GM12892 (cell line): Measurements from ENCODE around the gene SLC25A22.

Experiments used
- POLR2A ChIP-seq: IDR thresholded peaks from 2 replicates; pipeline ENCODE4 v1.6.1; 2011; ENCODE audit warnings: low read depth, low read length, control low read depth
- POLR2AphosphoS5 ChIP-seq: IDR thresholded peaks from 2 replicates; pipeline ENCODE4 v1.6.1; 2011; ENCODE audit warnings: low read depth, low read length, control low read depth

DNA sequence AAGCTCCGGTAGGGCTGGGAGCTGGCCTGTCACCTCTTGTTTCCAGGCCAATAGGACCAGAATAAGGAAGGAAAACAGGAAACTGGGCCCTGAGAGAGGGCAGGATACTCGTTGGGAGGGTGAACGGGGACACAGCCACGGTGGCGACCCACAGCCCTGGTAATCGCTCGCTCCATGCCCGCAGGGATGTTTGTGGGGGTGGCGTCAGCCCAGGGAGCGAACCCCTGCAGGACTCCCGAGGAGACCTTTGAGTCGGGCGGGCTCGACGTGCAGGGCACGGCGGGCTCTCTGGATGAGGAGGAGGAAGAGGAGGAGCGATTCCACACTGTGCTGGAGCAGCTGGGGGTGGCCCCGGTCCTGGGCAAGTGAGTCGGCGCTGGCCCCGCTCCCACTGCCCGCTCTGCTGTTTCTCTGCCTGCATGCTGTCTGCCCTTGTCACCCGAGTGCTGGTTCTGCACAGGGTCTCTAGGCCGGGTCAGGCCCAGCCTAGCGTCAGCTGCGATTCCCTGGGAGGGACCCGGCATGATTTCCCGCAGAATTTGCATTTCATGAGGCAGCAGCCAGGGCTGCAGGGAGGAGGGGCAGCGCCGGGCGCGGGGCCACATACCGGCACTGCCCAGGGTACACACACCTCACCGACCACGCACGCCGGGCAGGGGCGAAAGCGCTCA lies 31.2 kb upstream of the SLC25A22 start:
- TF ChIP-seq POLR2A (no peak), POLR2AphosphoS5 (no peak)
